Stimulated activated CD8-positive, alpha-beta memory T cell treated with anti-CD3 and anti-CD28 coated beads, Interleukin-2, amount 100 ng/mL, for 1 hour (primary cell): Measurements from ENCODE around the gene DIAPH3.

Source experiments
- DNase-seq, 2 donors: peaks; one replicate each; pipeline ENCODE4 v3.0.0-alpha.2; 2020; ENCODE audit warnings: low read depth in 2 of 2

The DIAPH3 gene

GRCh38 chr13:59677966-59678814, 485.5 kb downstream of the DIAPH3 start:
- DNase-seq = no peak

GRCh38 chr13:59677430-59677829, 486.3 kb downstream of the DIAPH3 start:
- no peak for DNase-seq

- DNase-seq = no peak
Measured at GRCh38 chr13:59674616-59675015, 489.1 kb downstream of the DIAPH3 start.

- DNase-seq = no peak
Measured at GRCh38 chr13:59673286-59673685, 490.4 kb downstream of the DIAPH3 start.

- no peak for DNase-seq
Measured at GRCh38 chr13:59672445-59672844, 491.3 kb downstream of the DIAPH3 start.

- no peak for DNase-seq
Measured at GRCh38 chr13:59671881-59672280, 491.8 kb downstream of the DIAPH3 start.

DNA sequence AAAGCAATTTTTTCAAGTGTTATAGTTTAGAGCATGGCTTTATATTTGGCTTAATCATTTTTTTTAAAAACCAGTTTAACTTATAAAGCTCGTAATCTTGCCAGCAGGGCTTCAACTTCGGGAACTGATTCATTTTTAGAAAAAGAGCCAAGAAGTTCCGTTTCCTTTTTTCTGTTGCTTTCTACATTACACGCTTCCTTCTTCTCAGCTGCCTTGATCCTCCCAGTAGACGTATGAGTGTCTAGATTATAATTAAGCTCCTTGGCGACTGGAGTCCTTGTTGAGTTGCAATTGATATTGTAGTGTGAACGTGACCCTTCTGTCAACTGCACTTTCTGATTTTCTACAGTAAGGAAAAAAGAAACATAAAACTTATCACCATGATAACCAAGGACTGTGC, 497.2 kb downstream of the DIAPH3 start:
- DNase-seq = no peak

- no peak for DNase-seq
Measured at GRCh38 chr13:59665732-59666131, 498.0 kb downstream of the DIAPH3 start.

- no peak for DNase-seq
Measured at GRCh38 chr13:59665184-59665583, 498.5 kb downstream of the DIAPH3 start.

DNA sequence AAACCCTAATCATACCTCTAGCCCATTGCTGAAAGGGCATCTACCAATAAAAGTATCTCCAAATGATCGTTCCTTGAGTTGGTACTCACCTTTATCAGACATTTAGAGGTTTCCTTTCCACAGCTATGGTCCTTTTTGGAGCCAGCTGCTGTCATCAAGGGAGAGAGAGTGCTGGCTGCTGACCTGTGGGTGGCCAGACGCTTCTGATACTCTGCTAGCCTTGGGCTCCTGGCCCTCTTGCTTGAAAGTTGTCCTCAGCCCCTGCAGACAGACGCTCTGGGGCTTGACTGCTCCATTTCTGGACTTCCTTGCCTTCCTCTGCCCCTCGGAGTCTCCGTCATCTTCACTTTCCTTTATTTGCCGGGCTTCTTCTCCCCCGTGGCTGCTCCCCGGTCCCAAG, 499.1 kb downstream of the DIAPH3 start:
- DNase-seq = no peak

GRCh38 chr13:59663707-59664106, 500.0 kb downstream of the DIAPH3 start:
- no peak for DNase-seq

DNA sequence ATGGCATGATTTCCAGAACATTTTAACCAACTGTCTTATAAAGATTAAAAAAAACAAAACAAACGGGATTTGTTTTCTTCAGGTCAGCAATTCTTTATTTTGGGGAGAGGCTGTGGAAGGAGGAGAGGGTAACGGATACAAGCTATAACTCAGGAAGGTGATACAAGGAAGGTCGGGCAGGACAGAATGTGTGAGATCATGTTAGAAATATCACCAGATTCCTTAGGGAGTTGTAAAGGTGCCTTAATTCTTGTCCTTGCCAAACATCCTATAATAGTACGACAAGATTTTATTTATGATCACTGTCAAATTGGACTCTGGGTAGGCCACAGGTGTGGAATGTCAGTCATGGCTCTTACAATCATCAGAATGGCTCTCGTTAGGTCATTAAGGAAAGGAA, 503.1 kb downstream of the DIAPH3 start:
- DNase-seq = no peak

- DNase-seq = no peak
Measured at GRCh38 chr13:59659981-59660380, 503.7 kb downstream of the DIAPH3 start.

DNA sequence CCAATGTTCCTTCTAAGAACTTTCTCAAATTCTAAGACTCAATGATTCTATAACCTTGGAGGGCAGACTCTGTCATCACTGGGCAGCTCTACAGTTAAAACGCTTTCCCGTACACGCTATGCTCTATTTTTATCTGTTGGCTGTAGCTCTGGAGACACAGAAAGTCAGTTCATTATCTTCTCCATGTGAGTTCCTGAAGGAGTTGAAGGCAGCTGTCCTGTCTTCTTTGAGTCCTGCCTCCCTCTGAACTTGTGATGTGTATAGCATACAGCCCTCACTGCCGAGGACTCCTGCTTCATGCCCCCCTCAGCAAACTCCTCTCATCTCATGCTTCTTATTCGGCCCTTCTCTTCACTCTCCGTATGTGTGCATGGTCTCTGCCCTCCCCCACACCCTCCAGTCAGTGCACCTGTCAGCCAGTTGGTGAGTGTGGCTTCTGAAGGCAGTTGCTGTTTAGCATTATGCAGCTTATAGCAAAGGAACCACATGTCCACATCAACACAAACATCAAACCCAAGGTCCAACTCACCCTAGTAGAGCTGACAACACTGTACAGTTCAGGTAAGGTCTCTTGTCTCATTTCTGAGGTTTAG, 504.9 kb downstream of the DIAPH3 start:
- DNase-seq = no peak

- no peak for DNase-seq
Measured at GRCh38 chr13:59658027-59658737, 505.5 kb downstream of the DIAPH3 start.

DNA sequence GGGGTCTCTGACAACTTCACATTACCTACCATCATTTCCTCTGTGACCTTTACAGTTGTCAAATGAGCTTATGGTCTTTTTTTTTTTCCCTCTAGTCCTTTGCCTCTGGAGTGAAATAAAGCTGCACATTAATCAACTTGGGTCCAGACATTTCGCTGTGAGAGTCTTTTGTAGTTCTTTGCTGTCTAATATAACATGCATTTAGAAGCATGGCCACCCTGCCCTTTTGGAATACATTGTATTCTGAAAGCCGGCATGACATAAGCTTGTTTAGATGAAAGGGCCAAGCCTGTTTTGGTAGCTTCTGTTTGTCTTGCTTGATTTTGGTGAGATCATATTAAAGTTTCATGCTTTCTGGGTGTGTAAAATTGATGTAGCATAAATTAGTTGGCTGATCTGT, 509.8 kb downstream of the DIAPH3 start:
- DNase-seq = no peak

GRCh38 chr13:59651479-59651878, 512.2 kb downstream of the DIAPH3 start:
- DNase-seq = no peak

- DNase-seq = no peak
Measured at GRCh38 chr13:59643906-59644626, 519.7 kb downstream of the DIAPH3 start.

GRCh38 chr13:59643364-59643841, 520.3 kb downstream of the DIAPH3 start:
- DNase-seq = no peak

DNA sequence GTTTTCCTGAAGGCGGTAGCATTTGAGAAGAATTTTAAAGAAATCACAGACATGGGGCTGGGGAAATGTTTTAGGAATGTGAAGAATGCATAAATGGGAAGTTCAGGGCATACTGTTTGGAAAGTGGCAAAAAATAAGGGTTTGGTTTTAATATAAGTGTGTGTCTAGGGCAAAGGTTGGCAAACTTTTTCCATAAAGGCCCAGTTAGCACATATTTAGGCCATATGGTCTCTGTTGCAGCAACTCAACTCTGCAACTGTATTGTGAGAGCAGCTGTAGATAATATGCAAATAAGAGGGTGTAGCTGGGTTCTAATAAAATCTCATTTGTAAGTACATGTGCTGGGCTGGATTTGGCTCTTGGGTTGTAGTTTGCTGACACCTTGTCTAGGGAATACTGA, 521.9 kb downstream of the DIAPH3 start:
- no peak for DNase-seq

DNA sequence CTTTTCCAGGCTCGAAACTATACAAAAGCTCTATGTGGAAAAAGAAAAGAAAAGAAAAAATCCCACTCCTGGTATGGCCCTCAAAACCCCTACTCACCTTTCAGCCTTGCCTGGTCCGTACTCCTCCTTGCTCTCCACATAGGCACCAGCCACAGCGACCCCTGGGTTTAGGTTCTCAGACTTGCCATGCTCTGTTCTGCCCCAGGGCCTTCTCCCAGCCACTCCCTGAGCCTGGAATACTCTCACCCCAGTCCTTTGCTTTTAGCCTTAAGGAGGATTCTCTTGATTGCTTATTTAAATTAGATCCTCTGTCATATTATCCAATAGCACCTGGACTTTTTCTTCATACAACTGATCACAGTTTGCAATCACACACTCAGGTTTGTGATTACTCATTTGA, 522.5 kb downstream of the DIAPH3 start:
- DNase-seq = no peak

DNA sequence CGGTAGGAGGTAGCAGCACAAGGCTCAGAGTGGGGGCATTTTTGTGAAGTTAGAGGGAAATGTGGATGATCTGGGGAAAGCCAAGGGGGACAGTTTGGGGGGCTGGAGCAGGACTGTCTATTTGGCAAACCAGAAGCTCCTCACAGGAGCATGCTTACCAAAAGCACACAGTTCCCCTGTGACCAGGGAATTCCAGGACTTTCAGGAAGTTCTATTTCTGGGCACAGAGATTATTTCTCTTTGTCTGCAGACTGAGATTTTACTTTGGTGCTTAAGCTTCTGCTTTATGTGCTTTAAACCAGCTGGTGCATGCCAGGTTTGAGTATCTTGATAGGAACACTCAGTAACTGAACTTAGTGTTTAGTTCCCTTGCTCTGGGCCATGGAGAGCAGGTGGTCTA, 525.3 kb downstream of the DIAPH3 start:
- DNase-seq = no peak
